IMR-90 (cell line): ENCODE data around the gene FBXW2. TPM values are rescaled to one million over a fixed set of nuclear protein-coding genes. Genes with fewer than 3 reads are reported as not detected.

Source experiments
- ATAC-seq: fragments of 200-7000 bp; cut with Tn5 transposase; 2 replicates; pipeline ENCODE4 v1.9.1; 2020; ENCODE audit warnings: low read depth, mild to moderate bottlenecking, moderate library complexity
- BruUV-seq: library from RNA; stranded (reverse); fragments of 400-500 nt; replicated peaks from 2 replicates; lab custom pipeline; 2021; lab: Mats Ljungman, UMichigan
- CTCF ChIA-PET: fragments of 300-600 bp; formaldehyde crosslinking; extraction: SDS; loops from one replicate; lab custom pipeline; 2021; ENCODE audit warnings: antibody characterized with exemption; lab: Yijun Ruan, JAX
- POLR2A ChIA-PET: fragments of 300-600 bp; sonication (Branson Sonifier 250); formaldehyde crosslinking; loops from one replicate; lab custom pipeline; 2022; ENCODE audit warnings: antibody characterized with exemption; ENCODE audit not compliant: unreplicated experiment; lab: Charles Lee
- DNase-seq: peaks from one replicate; pipeline ENCODE4 v3.0.0; 2013
- H2AFZ ChIP-seq: replicated peaks from 2 replicates; pipeline ENCODE3; 2013; ENCODE audit warnings: low read length, mild to moderate bottlenecking; ENCODE audit not compliant: poor library complexity
- H2AK5ac ChIP-seq: 2 replicates; pipeline ENCODE4 v1.6.1; 2013; ENCODE audit warnings: low read depth, low read length, inconsistent platforms
- H2AK9ac ChIP-seq: replicated peaks from 2 replicates; pipeline ENCODE3; 2013; ENCODE audit warnings: mild to moderate bottlenecking, low read depth, low read length, moderate library complexity; ENCODE audit not compliant: poor library complexity
- H2BK120ac ChIP-seq: 2 replicates; pipeline ENCODE4 v1.6.1; 2013; ENCODE audit warnings: low read depth, low read length, inconsistent platforms
- H2BK15ac ChIP-seq: 3 replicates; pipeline ENCODE4 v1.6.1; 2013; ENCODE audit warnings: low read depth, low read length, inconsistent platforms
- H2BK20ac ChIP-seq: 2 replicates; pipeline ENCODE4 v1.6.1; 2013; ENCODE audit warnings: low read depth, mild to moderate bottlenecking, inconsistent platforms, low read length, moderate library complexity
- H2BK5ac ChIP-seq: 2 replicates; pipeline ENCODE4 v1.6.1; 2013; ENCODE audit warnings: mild to moderate bottlenecking, low read depth, low read length, inconsistent platforms; ENCODE audit not compliant: poor library complexity, severe bottlenecking
- H3K14ac ChIP-seq: replicated peaks from 2 replicates; pipeline ENCODE4 v1.6.1; 2013; ENCODE audit warnings: low read depth, low read length, inconsistent platforms
- H3K18ac ChIP-seq: 2 replicates; pipeline ENCODE4 v1.6.1; 2013; ENCODE audit warnings: low read depth, low read length, control low read depth
- H3K23ac ChIP-seq: 2 replicates; pipeline ENCODE4 v1.6.1; 2013; ENCODE audit warnings: low read depth, low read length, inconsistent platforms
- H3K27ac ChIP-seq: 2 replicates; pipeline ENCODE4 v1.5.1; 2013; ENCODE audit warnings: mild to moderate bottlenecking, control low read depth, low read length; ENCODE audit not compliant: insufficient read depth
- H3K27me3 ChIP-seq: 2 replicates; pipeline ENCODE4 v1.6.1; 2013; ENCODE audit warnings: low read length; ENCODE audit not compliant: control insufficient read depth, insufficient read depth
- H3K36me3 ChIP-seq: 2 replicates; pipeline ENCODE4 v1.6.1; 2013; ENCODE audit warnings: low read length, mixed read lengths; ENCODE audit not compliant: control insufficient read depth, insufficient read depth
- H3K4ac ChIP-seq: 2 replicates; pipeline ENCODE4 v1.6.1; 2013; ENCODE audit warnings: low read depth, low read length, inconsistent platforms
- H3K4me1 ChIP-seq: 2 replicates; pipeline ENCODE4 v1.6.1; 2013; ENCODE audit warnings: low read length, mixed read lengths; ENCODE audit not compliant: control insufficient read depth, insufficient read depth
- H3K4me2 ChIP-seq: 2 replicates; pipeline ENCODE4 v1.6.1; 2013; ENCODE audit warnings: low read depth, mild to moderate bottlenecking, control low read depth, low read length, moderate library complexity
- H3K4me3 ChIP-seq: 2 replicates; pipeline ENCODE4 v1.5.1; 2013; ENCODE audit warnings: low read depth, mild to moderate bottlenecking, control low read depth, low read length, moderate library complexity; ENCODE audit not compliant: insufficient read depth
- H3K56ac ChIP-seq: 2 replicates; pipeline ENCODE4 v1.6.1; 2013; ENCODE audit warnings: low read length, inconsistent platforms; ENCODE audit not compliant: insufficient read depth; ENCODE audit errors: extremely low read depth
- H3K79me1 ChIP-seq, 2 experiments: 2 replicates each; pipeline ENCODE4 v1.6.1; 2013; ENCODE audit warnings: low read length in 2 of 2, inconsistent platforms in 1 of 2, low read depth in 1 of 2
- H3K9ac ChIP-seq: 2 replicates; pipeline ENCODE4 v1.6.1; 2013; ENCODE audit warnings: low read depth, low read length, control low read depth
- H3K9me1 ChIP-seq: 2 replicates; pipeline ENCODE4 v1.6.1; 2013; ENCODE audit warnings: low read length, inconsistent platforms; ENCODE audit not compliant: insufficient read depth
- H3K9me3 ChIP-seq: 2 replicates; pipeline ENCODE4 v1.6.1; 2013; ENCODE audit warnings: low read length; ENCODE audit not compliant: control insufficient read depth, insufficient read depth
- H4K20me1 ChIP-seq: 2 replicates; pipeline ENCODE4 v1.6.1; 2013; ENCODE audit warnings: low read length, inconsistent platforms; ENCODE audit not compliant: insufficient read depth
- H4K5ac ChIP-seq: 2 replicates; pipeline ENCODE4 v1.6.1; 2013; ENCODE audit warnings: mild to moderate bottlenecking, low read depth, low read length, control low read depth
- H4K8ac ChIP-seq, 2 experiments: 2 replicates each; pipeline ENCODE4 v1.6.1; 2013; ENCODE audit warnings: low read depth in 2 of 2, low read length in 2 of 2, control low read depth in 1 of 2, inconsistent platforms in 1 of 2
- H4K91ac ChIP-seq: 2 replicates; pipeline ENCODE4 v1.6.1; 2013; ENCODE audit warnings: low read depth, low read length, inconsistent platforms; ENCODE audit not compliant: insufficient read depth
- RAD21 ChIP-seq: IDR thresholded peaks from 2 replicates; pipeline ENCODE4 v1.6.1; 2012; ENCODE audit warnings: low read length, improper control_type of control experiment
- WGBS, 2 experiments: methylation state at CpG; one replicate each; pipeline versions ENCODE4 v1.1.5 to v1.1.7; 2013; ENCODE audit warnings: missing lambda C conversion rate in 2 of 2; ENCODE audit not compliant: insufficient read length in 1 of 2; ENCODE audit errors: extremely low coverage in 2 of 2; 5-methylcytosine and 5-hydroxymethylcytosine counted together
- dilution Hi-C: fragments of 300-500 bp; cut with HindIII; formaldehyde crosslinking; loops from one replicate; pipeline ENCODE4 v1.14.3; 2018; ENCODE audit warnings: low sequenced_read_pairs; ENCODE audit not compliant: unreplicated experiment
- in situ Hi-C: fragments of 300-500 bp; cut with MboI; formaldehyde crosslinking; loops from 3 replicates; pipeline ENCODE4 v1.14.3; 2019; ENCODE audit warnings: low sequenced_read_pairs, inconsistent platforms, mixed read lengths
- intact Hi-C: fragments of 100-400 bp; cut with micrococcal nuclease; formaldehyde crosslinking; loops from 2 replicates; pipeline ENCODE4 v1.10.0; 2022
- polyA plus RNA-seq, 3 experiments: library from polyadenylated mRNA; depleted of rRNA; stranded (reverse); fragments of >200 nt; gene quantifications; 2 replicates each; pipeline ENCODE4 v1.2.3, GENCODE V29; 2012; ENCODE audit warnings: low replicate concordance in 1 of 3
- total RNA-seq: library from RNA; depleted of rRNA; stranded (reverse); fragments of >200 nt; gene quantifications from 2 replicates; pipeline ENCODE4 v1.2.3, GENCODE V29; 2012

Gene FBXW2
- total and polyA plus RNA-seq, 2 of the 4 experiments (the other 2 are of a cell fraction): 27.1 to 43.5 TPM

DNA sequence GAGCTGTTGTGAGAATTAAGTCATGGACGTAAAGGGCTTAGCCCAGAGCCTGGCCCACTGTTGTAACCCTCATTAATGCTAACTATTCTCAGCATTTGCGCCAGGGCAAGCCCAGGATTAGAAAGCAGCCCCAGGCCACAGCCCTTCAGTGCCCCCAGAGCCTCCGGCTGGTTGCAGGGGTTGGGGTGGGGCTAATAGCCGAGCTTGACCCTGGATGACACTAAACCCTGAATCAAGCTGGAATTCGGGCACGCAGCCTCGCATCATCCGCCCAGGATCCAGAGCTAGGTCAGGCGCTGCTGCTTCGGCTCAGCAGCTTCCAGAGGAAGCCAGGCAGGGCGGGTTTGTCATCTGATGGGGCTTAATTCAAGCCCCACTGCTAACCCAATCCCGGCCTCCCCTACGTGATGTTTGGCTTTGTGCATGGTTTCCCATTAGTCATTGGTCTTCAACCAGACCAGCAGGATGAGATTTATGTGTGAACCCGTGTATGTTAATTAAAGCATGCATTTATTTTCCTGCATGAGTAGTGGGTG lies 77.8 kb downstream of the FBXW2 start:
- Histone ChIP-seq H3K4me1 (peaks cover 8% of the 10 kb centered on the region), H3K4me3 (no peak overlapping the region), H4K20me1 (no peaks in the 10 kb centered on the region), H3K56ac (no peak overlapping the region; the same call in 1 of the 2 replicates), H3K27me3 (no peaks in the 10 kb centered on the region), H4K5ac (peak overlapping the region; percentile 89), H4K91ac (peak overlapping the region; percentile 80; the same call in 1 of the 2 replicates), H3K79me1 (peaks cover 5 to 34% of the 10 kb centered on the region in 2 experiments; a peak in 3 of 4 replicates), H3K27ac (peak overlapping the region; percentile 84; the same call in 1 of the 2 replicates), H2AFZ (peak overlapping the region; percentile 94), H4K8ac (peak overlapping the region; percentile 88 to 89), H3K36me3 (no peaks in the 10 kb centered on the region), H2BK15ac (no peak overlapping the region), H2BK5ac (peak overlapping the region; percentile 31), H2AK5ac (peak overlapping the region; percentile 5; the same call in 1 of the 2 replicates), H3K9me3 (no peaks in the 10 kb centered on the region), H3K4ac (peak overlapping the region; percentile 76), H3K4me2 (peak overlapping the region; percentile 80), H3K18ac (peak overlapping the region; percentile 59; the same call in 1 of the 2 replicates), H3K9me1 (no peaks in the 10 kb centered on the region), H2AK9ac (peak overlapping the region; percentile 96), H2BK120ac (no peak overlapping the region; the same call in 1 of the 2 replicates), H3K23ac (peak overlapping the region; percentile 55), H3K14ac (peak overlapping the region; percentile 72; the same call in 1 of the 2 replicates), H2BK20ac (0 out of 2 replicates have a peak overlapping the region, but pooled peaks have one; percentile 12), H3K9ac (peak overlapping the region; percentile 85)
- DNase-seq (peak; percentile 77), ATAC-seq (no peak)
- dilution Hi-C loops (no loop called here), intact Hi-C loops (no loop called here), in situ Hi-C loops (no loop called here)
- no peak for TF ChIP-seq RAD21
- ChIA-PET CTCF (no interaction called here), POLR2A (interaction anchor here (0.6 kb wide), 2 partner anchors 87 to 131 kb away, joined by 3 to 5 read pairs; no protein-coding TSS in a partner anchor)
- WGBS, 2 experiments: 10% methylated on average over 3 of the region's 14 CpGs; no CpG with 5 or more reads in 1 of the 2 experiments
- BruUV-seq: no TSS peak
